ENCODE measurements around the gene SERPINH1.
A peak's percentile ranks its signal among the peaks of the same experiment; 100 is the strongest.
"Not testable (repeated sequence)": the region's sequence is repeated elsewhere in the genome, so short reads cannot be mapped to it uniquely, and the experiment has no call there.

The SERPINH1 gene

GRCh38 chr11:75574698-75575602 lies 12.9 kb downstream of the SERPINH1 start:
- no peak for DNase-seq (ENCODE audit: low read depth in 2 of 2)

GRCh38 chr11:75576017-75576416 lies 14.0 kb downstream of the SERPINH1 start:
- no peak for DNase-seq (ENCODE audit: low read depth in 2 of 2)

- no peak for DNase-seq (ENCODE audit: low read depth in 2 of 2)
These were observed 14.5 kb downstream of the SERPINH1 start for GRCh38 chr11:75576499-75576918.

GRCh38 chr11:75577207-75577606 lies 15.2 kb downstream of the SERPINH1 start:
- peak in 1 of 2 donors; percentile 38 for DNase-seq (ENCODE audit: low read depth in 2 of 2)

- no peak for DNase-seq (ENCODE audit: low read depth in 2 of 2)
These were observed 16.9 kb downstream of the SERPINH1 start for GRCh38 chr11:75578977-75579376.

GRCh38 chr11:75579841-75580240 lies 17.8 kb downstream of the SERPINH1 start:
- DNase-seq (ENCODE audit: low read depth in 2 of 2): no peak

GRCh38 chr11:75582506-75582894 lies 20.4 kb downstream of the SERPINH1 start:
- DNase-seq (ENCODE audit: low read depth in 2 of 2): no peak

GRCh38 chr11:75582895-75583717 lies 21.1 kb downstream of the SERPINH1 start:
- DNase-seq (ENCODE audit: low read depth in 2 of 2): peak in 1 of 2 donors; percentile 63

- DNase-seq (ENCODE audit: low read depth in 2 of 2): no peak
These were observed 21.9 kb downstream of the SERPINH1 start for GRCh38 chr11:75583718-75584658.

- not testable (repeated sequence) for DNase-seq (ENCODE audit: low read depth in 2 of 2)
These were observed 22.7 kb downstream of the SERPINH1 start for GRCh38 chr11:75584659-75585292.

- no peak for DNase-seq (ENCODE audit: low read depth in 2 of 2)
These were observed 23.2 kb downstream of the SERPINH1 start for GRCh38 chr11:75585293-75585670.

- no peak for DNase-seq (ENCODE audit: low read depth in 2 of 2)
These were observed 24.3 kb downstream of the SERPINH1 start for GRCh38 chr11:75586395-75586794.

- no peak for DNase-seq (ENCODE audit: low read depth in 2 of 2)
These were observed 26.0 kb downstream of the SERPINH1 start for GRCh38 chr11:75588051-75588481.

GRCh38 chr11:75589051-75589450 lies 27.0 kb downstream of the SERPINH1 start:
- DNase-seq (ENCODE audit: low read depth in 2 of 2): no peak

GRCh38 chr11:75589933-75590332 lies 27.9 kb downstream of the SERPINH1 start:
- no peak for DNase-seq (ENCODE audit: low read depth in 2 of 2)

GRCh38 chr11:75591371-75591770 lies 29.3 kb downstream of the SERPINH1 start:
- DNase-seq (ENCODE audit: low read depth in 2 of 2): no peak

GRCh38 chr11:75591966-75592365 lies 29.9 kb downstream of the SERPINH1 start:
- no peak for DNase-seq (ENCODE audit: low read depth in 2 of 2)

GRCh38 chr11:75592715-75593114 lies 30.7 kb downstream of the SERPINH1 start:
- no peak for DNase-seq (ENCODE audit: low read depth in 2 of 2)

GRCh38 chr11:75593286-75593915 lies 31.3 kb downstream of the SERPINH1 start:
- no peak for DNase-seq (ENCODE audit: low read depth in 2 of 2)

GRCh38 chr11:75594211-75594610 lies 32.2 kb downstream of the SERPINH1 start:
- no peak for DNase-seq (ENCODE audit: low read depth in 2 of 2)

GRCh38 chr11:75595429-75595828 lies 33.4 kb downstream of the SERPINH1 start:
- no peak for DNase-seq (ENCODE audit: low read depth in 2 of 2)
